HEK293 (cell line): ENCODE results near the gene SLC7A4.

Experiments used
- CTCF ChIA-PET: fragments of 350-600 bp; formaldehyde crosslinking; extraction: SDS; loops from one replicate; lab custom pipeline; 2021; ENCODE audit warnings: antibody characterized with exemption; lab: Yijun Ruan, JAX
- POLR2A ChIA-PET: fragments of 300-600 bp; formaldehyde crosslinking; extraction: SDS; loops from one replicate; lab custom pipeline; 2020; ENCODE audit warnings: antibody characterized with exemption, inconsistent platforms; lab: Yijun Ruan, JAX
- H3K27ac ChIP-seq: fragments of 200-500 bp; sonication (Bioruptor generic); 2 replicates; pipeline ENCODE4 v1.5.1; 2014; ENCODE audit warnings: low read depth, low read length, control low read depth, inconsistent platforms; ENCODE audit errors: extremely low read depth
- H3K36me3 ChIP-seq, 2 experiments: fragments of 200-500 bp in 1 of 2; sonication (Bioruptor generic) in 1 of 2; 1 replicate in 1 of 2; 2 replicates in 1 of 2; pipeline ENCODE4 v1.5.1; 2014 to 2017; ENCODE audit warnings: inconsistent platforms in 2 of 2, low read length in 2 of 2; ENCODE audit not compliant: control insufficient read depth in 2 of 2, insufficient read depth in 1 of 2
- H3K4me1 ChIP-seq: fragments of 200-500 bp; sonication (Bioruptor generic); 2 replicates; pipeline ENCODE4 v1.5.1; 2014; ENCODE audit warnings: mild to moderate bottlenecking, low read length, inconsistent platforms; ENCODE audit not compliant: control insufficient read depth, insufficient read depth
- H3K4me3 ChIP-seq: 2 replicates; pipeline ENCODE4 v1.5.1; 2011; ENCODE audit warnings: low read depth, mild to moderate bottlenecking, control low read depth, low read length, moderate library complexity
- H3K9me3 ChIP-seq: fragments of 200-500 bp; sonication (Bioruptor generic); 2 replicates; pipeline ENCODE4 v1.5.1; 2014; ENCODE audit warnings: low read depth, low read length, inconsistent platforms; ENCODE audit not compliant: control insufficient read depth, insufficient read depth
- GLI2 ChIP-seq: fragments of 450-650 bp; formaldehyde crosslinking; IDR thresholded peaks from 2 replicates; pipeline ENCODE4; 2017; ENCODE audit warnings: missing biosample characterization, missing genetic modification characterization, low read depth, borderline replicate concordance
- MZF1 ChIP-seq: fragments of 450-650 bp; formaldehyde crosslinking; IDR thresholded peaks from 2 replicates; pipeline ENCODE4 v1.5.1; 2017; ENCODE audit warnings: missing biosample characterization, missing genetic modification characterization, borderline replicate concordance
- PRDM1 ChIP-seq: fragments of 450-650 bp; formaldehyde crosslinking; IDR thresholded peaks from 2 replicates; pipeline ENCODE4; 2016; ENCODE audit warnings: missing biosample characterization, missing genetic modification characterization
- SP3 ChIP-seq: fragments of 450-650 bp; formaldehyde crosslinking; IDR thresholded peaks from 2 replicates; pipeline ENCODE4 v1.5.1; 2016; ENCODE audit warnings: missing biosample characterization, missing genetic modification characterization
- ZBTB48 ChIP-seq: fragments of 450-650 bp; formaldehyde crosslinking; IDR thresholded peaks from 2 replicates; pipeline ENCODE4 v1.5.1; 2016; ENCODE audit warnings: missing biosample characterization, missing genetic modification characterization
- ZFP37 ChIP-seq: fragments of 450-650 bp; formaldehyde crosslinking; IDR thresholded peaks from 2 replicates; pipeline ENCODE4 v1.5.1; 2016; ENCODE audit warnings: missing biosample characterization, missing genetic modification characterization
- ZNF10 ChIP-seq: fragments of 450-650 bp; formaldehyde crosslinking; IDR thresholded peaks from 2 replicates; pipeline ENCODE4 v1.5.1; 2017; ENCODE audit warnings: missing biosample characterization, missing genetic modification characterization
- ZNF155 ChIP-seq: fragments of 450-650 bp; formaldehyde crosslinking; IDR thresholded peaks from 2 replicates; pipeline ENCODE4 v1.5.1; 2016; ENCODE audit warnings: missing biosample characterization, missing genetic modification characterization
- ZNF324 ChIP-seq: fragments of 450-650 bp; formaldehyde crosslinking; IDR thresholded peaks from 2 replicates; pipeline ENCODE4 v1.5.1; 2016; ENCODE audit warnings: missing biosample characterization, missing genetic modification characterization
- ZNF335 ChIP-seq: fragments of 450-650 bp; formaldehyde crosslinking; conservative IDR thresholded peaks from 2 replicates; pipeline ENCODE4 v1.5.1; 2016; ENCODE audit warnings: missing biosample characterization, missing genetic modification characterization
- ZNF341 ChIP-seq: fragments of 450-650 bp; formaldehyde crosslinking; IDR thresholded peaks from 2 replicates; pipeline ENCODE4; 2016; ENCODE audit warnings: low read depth, missing biosample characterization, missing genetic modification characterization
- ZNF416 ChIP-seq: fragments of 450-650 bp; formaldehyde crosslinking; IDR thresholded peaks from 2 replicates; pipeline ENCODE4 v1.5.1; 2016; ENCODE audit warnings: missing biosample characterization, missing genetic modification characterization
- ZNF48 ChIP-seq: fragments of 450-650 bp; formaldehyde crosslinking; IDR thresholded peaks from 2 replicates; pipeline ENCODE4 v1.5.1; 2016; ENCODE audit warnings: missing biosample characterization, missing genetic modification characterization
- ZNF544 ChIP-seq: fragments of 450-650 bp; formaldehyde crosslinking; IDR thresholded peaks from 2 replicates; pipeline ENCODE4 v1.5.0; 2017; ENCODE audit warnings: missing biosample characterization, missing genetic modification characterization
- ZNF560 ChIP-seq: fragments of 450-650 bp; formaldehyde crosslinking; IDR thresholded peaks from 2 replicates; pipeline ENCODE4 v1.5.1; 2017; ENCODE audit warnings: missing biosample characterization, missing genetic modification characterization, borderline replicate concordance
- ZNF600 ChIP-seq: fragments of 450-650 bp; formaldehyde crosslinking; IDR thresholded peaks from 2 replicates; pipeline ENCODE4 v1.5.1; 2016; ENCODE audit warnings: missing biosample characterization, missing genetic modification characterization
- ZNF624 ChIP-seq: fragments of 450-650 bp; formaldehyde crosslinking; IDR thresholded peaks from 2 replicates; pipeline ENCODE4 v1.5.1; 2017; ENCODE audit warnings: missing biosample characterization, missing genetic modification characterization
- ZNF658 ChIP-seq: fragments of 450-650 bp; formaldehyde crosslinking; IDR thresholded peaks from 2 replicates; pipeline ENCODE4; 2016; ENCODE audit warnings: missing biosample characterization, missing genetic modification characterization
- ZNF76 ChIP-seq: fragments of 450-650 bp; formaldehyde crosslinking; IDR thresholded peaks from 2 replicates; pipeline ENCODE4; 2016; ENCODE audit warnings: low read depth, missing biosample characterization, missing genetic modification characterization, borderline replicate concordance
- ZSCAN16 ChIP-seq: fragments of 450-650 bp; formaldehyde crosslinking; IDR thresholded peaks from 2 replicates; pipeline ENCODE4 v1.5.1; 2016; ENCODE audit warnings: missing biosample characterization, missing genetic modification characterization
- TF ChIP-seq, protein P1 (sequence below): fragments of 450-650 bp; formaldehyde crosslinking; IDR thresholded peaks from 2 replicates; pipeline ENCODE4 v1.5.1; 2016; ENCODE audit warnings: missing biosample characterization, missing genetic modification characterization
- TF ChIP-seq, protein P2 (sequence below): fragments of 450-650 bp; formaldehyde crosslinking; IDR thresholded peaks from 2 replicates; pipeline ENCODE4 v1.5.1; 2016; ENCODE audit warnings: missing biosample characterization, missing genetic modification characterization
- TF ChIP-seq, protein P3 (sequence below): fragments of 450-650 bp; formaldehyde crosslinking; IDR thresholded peaks from 2 replicates; pipeline ENCODE4 v1.5.1; 2016; ENCODE audit warnings: missing biosample characterization, missing genetic modification characterization
- TF ChIP-seq, protein P4 (sequence below): fragments of 450-650 bp; formaldehyde crosslinking; IDR thresholded peaks from 2 replicates; pipeline ENCODE4 v1.5.1; 2017; ENCODE audit warnings: missing biosample characterization, mild to moderate bottlenecking, missing genetic modification characterization, moderate library complexity
- TF ChIP-seq, protein P5 (sequence below): fragments of 450-650 bp; formaldehyde crosslinking; IDR thresholded peaks from 2 replicates; pipeline ENCODE4 v1.5.1; 2016; ENCODE audit warnings: missing biosample characterization, missing genetic modification characterization, low read depth

The SLC7A4 gene

DNA sequence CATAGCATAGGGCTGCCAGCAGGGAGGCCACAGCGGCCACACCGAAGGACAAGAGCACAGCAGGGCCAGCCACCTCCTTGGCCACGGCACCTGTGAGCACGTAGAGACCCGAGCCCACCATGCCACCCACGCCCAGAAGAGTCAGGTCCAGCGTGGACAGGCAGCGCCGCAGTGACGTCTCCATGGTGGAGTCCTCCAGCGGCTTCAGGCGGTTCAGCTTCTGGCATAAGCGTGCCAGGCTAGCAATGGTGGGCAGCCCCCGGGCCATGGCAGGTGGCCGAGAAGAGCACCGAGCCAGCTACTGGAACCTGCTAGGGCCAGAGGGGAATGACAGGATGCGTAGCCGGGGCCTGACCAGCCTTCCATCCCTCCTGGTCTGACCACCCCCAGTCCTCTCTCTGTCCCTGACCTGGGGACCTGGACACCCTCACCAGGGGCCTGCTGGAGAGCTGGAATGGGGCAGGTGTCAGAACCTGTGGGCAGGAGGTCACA is 770 bp downstream of the SLC7A4 start:
- H3K4me3 ChIP-seq, result no peak overlapping the region
- TF ChIP-seq ZNF155 (tag by site-specific recombination) (no peak), SP3 (no peak), ZNF658 (no peak), ZNF10 (tag by site-specific recombination) (no peak), ZNF600 (tag by site-specific recombination) (no peak), ZBTB48 (tag by site-specific recombination) (no peak)
- TF ChIP-seq, protein P1, sequence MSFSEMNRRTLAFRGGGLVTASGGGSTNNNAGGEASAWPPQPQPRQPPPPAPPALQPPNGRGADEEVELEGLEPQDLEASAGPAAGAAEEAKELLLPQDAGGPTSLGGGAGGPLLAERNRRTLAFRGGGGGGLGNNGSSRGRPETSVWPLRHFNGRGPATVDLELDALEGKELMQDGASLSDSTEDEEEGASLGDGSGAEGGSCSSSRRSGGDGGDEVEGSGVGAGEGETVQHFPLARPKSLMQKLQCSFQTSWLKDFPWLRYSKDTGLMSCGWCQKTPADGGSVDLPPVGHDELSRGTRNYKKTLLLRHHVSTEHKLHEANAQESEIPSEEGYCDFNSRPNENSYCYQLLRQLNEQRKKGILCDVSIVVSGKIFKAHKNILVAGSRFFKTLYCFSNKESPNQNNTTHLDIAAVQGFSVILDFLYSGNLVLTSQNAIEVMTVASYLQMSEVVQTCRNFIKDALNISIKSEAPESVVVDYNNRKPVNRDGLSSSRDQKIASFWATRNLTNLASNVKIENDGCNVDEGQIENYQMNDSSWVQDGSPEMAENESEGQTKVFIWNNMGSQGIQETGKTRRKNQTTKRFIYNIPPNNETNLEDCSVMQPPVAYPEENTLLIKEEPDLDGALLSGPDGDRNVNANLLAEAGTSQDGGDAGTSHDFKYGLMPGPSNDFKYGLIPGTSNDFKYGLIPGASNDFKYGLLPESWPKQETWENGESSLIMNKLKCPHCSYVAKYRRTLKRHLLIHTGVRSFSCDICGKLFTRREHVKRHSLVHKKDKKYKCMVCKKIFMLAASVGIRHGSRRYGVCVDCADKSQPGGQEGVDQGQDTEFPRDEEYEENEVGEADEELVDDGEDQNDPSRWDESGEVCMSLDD (tag by site-specific recombination), result no peak
- TF ChIP-seq, protein P2, sequence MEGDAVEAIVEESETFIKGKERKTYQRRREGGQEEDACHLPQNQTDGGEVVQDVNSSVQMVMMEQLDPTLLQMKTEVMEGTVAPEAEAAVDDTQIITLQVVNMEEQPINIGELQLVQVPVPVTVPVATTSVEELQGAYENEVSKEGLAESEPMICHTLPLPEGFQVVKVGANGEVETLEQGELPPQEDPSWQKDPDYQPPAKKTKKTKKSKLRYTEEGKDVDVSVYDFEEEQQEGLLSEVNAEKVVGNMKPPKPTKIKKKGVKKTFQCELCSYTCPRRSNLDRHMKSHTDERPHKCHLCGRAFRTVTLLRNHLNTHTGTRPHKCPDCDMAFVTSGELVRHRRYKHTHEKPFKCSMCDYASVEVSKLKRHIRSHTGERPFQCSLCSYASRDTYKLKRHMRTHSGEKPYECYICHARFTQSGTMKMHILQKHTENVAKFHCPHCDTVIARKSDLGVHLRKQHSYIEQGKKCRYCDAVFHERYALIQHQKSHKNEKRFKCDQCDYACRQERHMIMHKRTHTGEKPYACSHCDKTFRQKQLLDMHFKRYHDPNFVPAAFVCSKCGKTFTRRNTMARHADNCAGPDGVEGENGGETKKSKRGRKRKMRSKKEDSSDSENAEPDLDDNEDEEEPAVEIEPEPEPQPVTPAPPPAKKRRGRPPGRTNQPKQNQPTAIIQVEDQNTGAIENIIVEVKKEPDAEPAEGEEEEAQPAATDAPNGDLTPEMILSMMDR, result no peak
- CTCF ChIA-PET, result interaction anchor here (0.6 kb wide), 1 partner anchor 76 kb away, joined by 3 read pairs; no protein-coding TSS in a partner anchor

DNA sequence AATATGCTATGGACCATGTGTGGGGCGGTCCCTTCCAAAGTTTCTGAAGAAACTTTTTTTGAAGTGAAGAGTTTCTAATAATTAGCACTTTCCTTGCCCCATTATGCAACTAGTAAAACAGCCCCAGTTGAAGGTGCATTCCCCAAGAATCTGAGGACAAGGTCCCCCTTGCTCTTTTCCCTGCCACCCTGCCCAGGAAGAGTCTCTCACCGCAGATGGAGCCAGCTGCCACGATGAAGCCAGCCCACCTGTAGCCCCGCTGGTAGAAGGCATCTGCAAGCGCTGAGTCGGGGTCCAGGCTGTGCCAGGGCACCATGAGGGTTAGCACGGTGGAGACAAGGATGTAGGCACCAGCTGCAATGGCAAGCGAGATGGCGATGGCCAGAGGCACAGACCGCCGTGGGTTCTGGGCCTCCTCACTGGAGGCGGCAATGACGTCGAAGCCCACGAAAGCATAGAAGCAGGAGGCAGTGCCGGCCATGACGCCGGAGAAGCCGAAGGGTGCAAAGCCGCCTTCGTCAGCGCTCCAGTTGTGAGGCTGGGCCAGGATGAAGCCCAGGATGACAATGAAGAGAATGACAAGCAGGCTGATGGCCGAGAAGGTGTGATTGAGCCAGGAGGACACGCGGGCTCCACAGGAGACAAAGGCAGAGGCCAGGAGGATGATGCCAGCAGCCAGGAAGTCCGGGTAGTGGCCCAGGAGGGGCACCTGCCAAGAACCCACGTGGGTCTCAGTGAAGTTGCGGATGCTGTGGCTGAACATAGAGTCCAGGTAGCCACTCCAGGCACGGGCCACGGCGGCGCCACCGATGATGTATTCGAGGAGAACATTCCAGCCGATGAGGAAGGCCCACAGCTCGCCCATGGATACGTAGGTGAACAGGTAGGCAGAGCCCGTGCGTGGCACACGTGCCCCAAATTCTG is 1.5 kb downstream of the SLC7A4 start:
- POLR2A ChIA-PET, result interaction anchor here (1.3 kb wide), 1 partner anchor 29 kb away, joined by 3 read pairs; the partner anchor contains the start of gene THAP7
- no peak overlapping the region for H3K27ac ChIP-seq
- TF ChIP-seq ZNF48 (no peak), PRDM1 (no peak), ZNF560 (tag by site-specific recombination) (no peak), ZNF76 (tag by site-specific recombination) (no peak), GLI2 (tag by site-specific recombination) (no peak), ZNF416 (tag by site-specific recombination) (no peak), ZNF341 (no peak), ZNF544 (tag by site-specific recombination) (no peak), ZNF324 (no peak), ZNF335 (tag by site-specific recombination) (no peak), MZF1 (tag by site-specific recombination) (no peak), ZSCAN16 (tag by site-specific recombination) (no peak), ZNF624 (tag by site-specific recombination) (no peak), ZFP37 (no peak)
- TF ChIP-seq, protein P3, sequence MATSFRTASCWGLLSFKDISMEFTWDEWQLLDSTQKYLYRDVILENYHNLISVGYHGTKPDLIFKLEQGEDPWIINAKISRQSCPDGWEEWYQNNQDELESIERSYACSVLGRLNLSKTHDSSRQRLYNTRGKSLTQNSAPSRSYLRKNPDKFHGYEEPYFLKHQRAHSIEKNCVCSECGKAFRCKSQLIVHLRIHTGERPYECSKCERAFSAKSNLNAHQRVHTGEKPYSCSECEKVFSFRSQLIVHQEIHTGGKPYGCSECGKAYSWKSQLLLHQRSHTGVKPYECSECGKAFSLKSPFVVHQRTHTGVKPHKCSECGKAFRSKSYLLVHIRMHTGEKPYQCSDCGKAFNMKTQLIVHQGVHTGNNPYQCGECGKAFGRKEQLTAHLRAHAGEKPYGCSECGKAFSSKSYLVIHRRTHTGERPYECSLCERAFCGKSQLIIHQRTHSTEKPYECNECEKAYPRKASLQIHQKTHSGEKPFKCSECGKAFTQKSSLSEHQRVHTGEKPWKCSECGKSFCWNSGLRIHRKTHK (tag by site-specific recombination), result no peak
- TF ChIP-seq, protein P4, sequence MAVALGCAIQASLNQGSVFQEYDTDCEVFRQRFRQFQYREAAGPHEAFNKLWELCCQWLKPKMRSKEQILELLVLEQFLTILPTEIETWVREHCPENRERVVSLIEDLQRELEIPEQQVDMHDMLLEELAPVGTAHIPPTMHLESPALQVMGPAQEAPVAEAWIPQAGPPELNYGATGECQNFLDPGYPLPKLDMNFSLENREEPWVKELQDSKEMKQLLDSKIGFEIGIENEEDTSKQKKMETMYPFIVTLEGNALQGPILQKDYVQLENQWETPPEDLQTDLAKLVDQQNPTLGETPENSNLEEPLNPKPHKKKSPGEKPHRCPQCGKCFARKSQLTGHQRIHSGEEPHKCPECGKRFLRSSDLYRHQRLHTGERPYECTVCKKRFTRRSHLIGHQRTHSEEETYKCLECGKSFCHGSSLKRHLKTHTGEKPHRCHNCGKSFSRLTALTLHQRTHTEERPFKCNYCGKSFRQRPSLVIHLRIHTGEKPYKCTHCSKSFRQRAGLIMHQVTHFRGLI (tag by site-specific recombination), result no peak
- TF ChIP-seq, protein P5, sequence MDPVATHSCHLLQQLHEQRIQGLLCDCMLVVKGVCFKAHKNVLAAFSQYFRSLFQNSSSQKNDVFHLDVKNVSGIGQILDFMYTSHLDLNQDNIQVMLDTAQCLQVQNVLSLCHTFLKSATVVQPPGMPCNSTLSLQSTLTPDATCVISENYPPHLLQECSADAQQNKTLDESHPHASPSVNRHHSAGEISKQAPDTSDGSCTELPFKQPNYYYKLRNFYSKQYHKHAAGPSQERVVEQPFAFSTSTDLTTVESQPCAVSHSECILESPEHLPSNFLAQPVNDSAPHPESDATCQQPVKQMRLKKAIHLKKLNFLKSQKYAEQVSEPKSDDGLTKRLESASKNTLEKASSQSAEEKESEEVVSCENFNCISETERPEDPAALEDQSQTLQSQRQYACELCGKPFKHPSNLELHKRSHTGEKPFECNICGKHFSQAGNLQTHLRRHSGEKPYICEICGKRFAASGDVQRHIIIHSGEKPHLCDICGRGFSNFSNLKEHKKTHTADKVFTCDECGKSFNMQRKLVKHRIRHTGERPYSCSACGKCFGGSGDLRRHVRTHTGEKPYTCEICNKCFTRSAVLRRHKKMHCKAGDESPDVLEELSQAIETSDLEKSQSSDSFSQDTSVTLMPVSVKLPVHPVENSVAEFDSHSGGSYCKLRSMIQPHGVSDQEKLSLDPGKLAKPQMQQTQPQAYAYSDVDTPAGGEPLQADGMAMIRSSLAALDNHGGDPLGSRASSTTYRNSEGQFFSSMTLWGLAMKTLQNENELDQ (tag by site-specific recombination), result no peak

More for the DNA sequence above, 770 bp downstream of the SLC7A4 start:
- Histone ChIP-seq H3K4me1 (no peaks in the 10 kb centered on the region), H3K27ac (no peak overlapping the region), H3K36me3 (no peaks in the 10 kb centered on the region), H3K9me3 (no peaks in the 10 kb centered on the region)
- POLR2A ChIA-PET, result no interaction called here

More for the DNA sequence above, 1.5 kb downstream of the SLC7A4 start:
- CTCF ChIA-PET, result interaction anchor here (0.6 kb wide), 1 partner anchor 77 kb away, joined by 3 read pairs; no protein-coding TSS in a partner anchor
- H3K4me1 ChIP-seq, result no peaks in the 10 kb centered on the region
- no peaks in the 10 kb centered on the region for H3K36me3 ChIP-seq
- no peak overlapping the region for H3K4me3 ChIP-seq
- no peaks in the 10 kb centered on the region for H3K9me3 ChIP-seq
